Hair follicle dermal papilla cell (primary cell): ENCODE measurements around the gene CCDC91. TPM values are rescaled to one million over a fixed set of nuclear protein-coding genes. Genes with fewer than 3 reads are reported as not detected.

Experiments
- small RNA-seq: library from RNA; depleted of rRNA; stranded (forward); fragments of <200 nt; gene quantifications from one replicate; pipeline ENCODE3, GENCODE V24; 2012
- total RNA-seq: library from RNA; depleted of rRNA; stranded (reverse); fragments of >200 nt; gene quantifications from 2 replicates; pipeline ENCODE4 v1.2.3, GENCODE V29; 2012

Gene CCDC91
- 32.2 and 34.1 TPM in 2 replicates for total RNA-seq

GRCh38 chr12:28190321-28191050 lies at the start of gene CCDC91:
CCDC91 (plus strand) TSS chr12:28190456; CDS start chr12:28257216, 66,760 bp downstream.

Small RNAs within 50 kb of the gene (small RNA-seq; reads per million reads assigned to genes)
- gene RNA5SP355 (1.9 reads per million, percentile 43 among the genes with 10 or more reads in this experiment), gene RNU4-54P (not detected)

Other genes starting within 250 kb of the CCDC91 start
- gene PTHLH, start 217.7 kb upstream of the CCDC91 start, total RNA-seq, result 0.12 and 0.81 TPM in 2 replicates